GM12878 (cell line): Measurements from ENCODE around the gene MTMR10. TPM values are rescaled to one million over a fixed set of nuclear protein-coding genes. Genes with fewer than 3 reads are reported as not detected.

Experiments used
- ASH2L ChIP-seq: fragments of 300-600, 200-600 bp; sonication (generic); IDR thresholded peaks from 2 replicates; pipeline ENCODE4 v1.6.1; 2017; ENCODE audit warnings: low read depth, mild to moderate bottlenecking, borderline replicate concordance
- ATF7 ChIP-seq: fragments of 450-650 bp; IDR thresholded peaks from 2 replicates; pipeline ENCODE4 v1.6.1; 2016; ENCODE audit warnings: low read depth, mild to moderate bottlenecking
- CBFB ChIP-seq: IDR thresholded peaks from 2 replicates; pipeline ENCODE4 v1.6.1; 2016; ENCODE audit warnings: antibody characterized with exemption, low read depth
- ESRRA ChIP-seq: IDR thresholded peaks from 2 replicates; pipeline ENCODE4 v1.6.1; 2012; ENCODE audit warnings: mild to moderate bottlenecking, low read length, improper control_type of control experiment
- FOS ChIP-seq: IDR thresholded peaks from 3 replicates; pipeline ENCODE4 v1.6.1; 2011; ENCODE audit warnings: borderline replicate concordance; ENCODE audit not compliant: insufficient read length; ENCODE audit errors: extremely low read depth
- FOXM1 ChIP-seq: IDR thresholded peaks from 2 replicates; pipeline ENCODE4 v1.6.1; 2012; ENCODE audit warnings: low read depth, mild to moderate bottlenecking, inconsistent platforms, low read length, moderate library complexity
- HDAC6 ChIP-seq: fragments of 200-600 bp; sonication (generic); IDR thresholded peaks from one replicate; pipeline ENCODE4 v1.8.0; 2017; ENCODE audit warnings: antibody characterized with exemption; ENCODE audit not compliant: unreplicated experiment
- JUND ChIP-seq: IDR thresholded peaks from 2 replicates; pipeline ENCODE4 v1.6.1; 2012; ENCODE audit warnings: low read depth, mild to moderate bottlenecking, low read length, improper control_type of control experiment, moderate library complexity
- NFYA ChIP-seq: IDR thresholded peaks from 2 replicates; pipeline ENCODE4 v1.6.1; 2011; ENCODE audit warnings: low read depth, mild to moderate bottlenecking, low read length, improper control_type of control experiment, borderline replicate concordance
- RAD21 ChIP-seq: IDR thresholded peaks from 2 replicates; pipeline ENCODE4 v1.6.1; 2011; ENCODE audit warnings: mild to moderate bottlenecking, low read depth, low read length, moderate library complexity; ENCODE audit not compliant: insufficient read depth
- SP1 ChIP-seq: IDR thresholded peaks from one replicate; pipeline ENCODE4 v1.6.1; 2011; ENCODE audit warnings: low read depth, low read length
- STAT3 ChIP-seq: IDR thresholded peaks from 2 replicates; pipeline ENCODE4 v1.6.1; 2011; ENCODE audit warnings: low read depth, low read length, improper control_type of control experiment
- polyA plus RNA-seq, 11 experiments: library from polyadenylated mRNA; depleted of rRNA in 4 of 11; unstranded in 6 of 11; stranded (reverse) in 5 of 11; fragments of >200 nt; fragmentation: Nextera tagmentation in 4 of 11; fragmentation: Illumina TruSeq in 1 of 11; extraction: Ambion mirVana in 4 of 11; extraction: Trizol in 1 of 11; gene quantifications; 1 replicate in 1 of 11; 2 replicates in 10 of 11; pipeline versions ENCODE4 v1.2.1 to v1.2.3, GENCODE V29; 2011 to 2016; ENCODE audit warnings: inconsistent platforms in 2 of 11, missing spikeins in 2 of 11, low read depth in 1 of 11
- total RNA-seq, 4 experiments: library from RNA; depleted of rRNA in 3 of 4; stranded (reverse); fragments of >200 nt in 3 of 4; fragmentation: Illumina TruSeq in 1 of 4; extraction: Trizol in 1 of 4; gene quantifications; 2 replicates each; pipeline versions ENCODE4 v1.2.1 to v1.2.3, GENCODE V29; 2013 to 2021
- TF ChIP-seq, protein P1 (sequence below): fragments of 450-650 bp; formaldehyde crosslinking; IDR thresholded peaks from 2 replicates; pipeline ENCODE4 v1.5.0; 2022; ENCODE audit warnings: mild to moderate bottlenecking, missing genetic modification characterization
- TF ChIP-seq, protein P2 (sequence below): fragments of 450-650 bp; IDR thresholded peaks from 2 replicates; pipeline ENCODE4 v1.6.1; 2018; ENCODE audit warnings: borderline replicate concordance, mild to moderate bottlenecking; ENCODE audit not compliant: partially characterized antibody
- TF ChIP-seq, protein P3 (sequence below): IDR thresholded peaks from 2 replicates; pipeline ENCODE4 v1.6.1; 2012; ENCODE audit warnings: low read depth, low read length, improper control_type of control experiment
- TF ChIP-seq, protein P4 (sequence below): IDR thresholded peaks from 2 replicates; pipeline ENCODE4 v1.6.1; 2012; ENCODE audit warnings: low read length, inconsistent platforms
- TF ChIP-seq, protein P5 (sequence below): fragments of 450-650 bp; formaldehyde crosslinking; IDR thresholded peaks from 2 replicates; pipeline ENCODE4 v1.4.0; 2022; ENCODE audit warnings: mild to moderate bottlenecking, moderate library complexity

MTMR10 gene
- total and polyA plus RNA-seq, 10 of the 15 experiments (the other 5 are each of a cell fraction or from before 2014, with no cell fraction given) = 1.9 to 13.6 (median 8.9) TPM

DNA sequence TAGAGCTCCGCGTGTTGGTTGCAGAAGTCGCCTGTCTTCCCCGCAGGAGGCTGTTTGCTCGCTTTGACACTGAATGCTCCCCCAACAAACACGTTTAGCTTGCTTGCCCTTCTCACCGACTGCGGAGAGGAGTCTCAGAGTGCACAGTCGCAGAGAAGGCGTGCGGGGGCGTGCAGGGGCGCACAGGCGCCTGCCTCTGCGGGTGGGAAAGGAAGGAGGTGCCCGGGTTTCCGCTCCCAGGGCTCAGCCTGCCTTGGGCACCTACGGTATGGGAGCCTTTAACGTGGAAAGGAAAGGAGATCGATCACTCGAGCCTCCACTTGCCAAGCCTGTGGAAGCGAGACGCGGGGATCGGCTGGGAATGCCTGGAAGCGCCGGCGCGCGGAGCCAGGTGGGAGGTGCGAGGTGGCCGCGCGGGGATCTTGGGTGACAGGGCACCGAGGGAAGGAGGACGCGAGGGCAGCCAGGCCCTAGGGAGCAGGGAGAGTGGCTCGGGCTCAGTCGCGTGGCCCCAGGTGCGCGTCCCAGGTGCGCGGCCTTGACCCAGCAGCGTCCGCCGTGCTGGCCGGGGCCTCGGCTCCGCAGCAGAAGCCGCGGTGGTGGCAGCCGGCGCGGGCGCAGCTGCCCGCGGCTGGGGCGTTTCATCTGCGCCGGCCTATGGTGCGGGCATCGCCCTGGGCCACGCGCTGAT, 87.8 kb downstream of the MTMR10 start, which contains the start of gene FAN1 (continued):
- TF ChIP-seq, protein P1, sequence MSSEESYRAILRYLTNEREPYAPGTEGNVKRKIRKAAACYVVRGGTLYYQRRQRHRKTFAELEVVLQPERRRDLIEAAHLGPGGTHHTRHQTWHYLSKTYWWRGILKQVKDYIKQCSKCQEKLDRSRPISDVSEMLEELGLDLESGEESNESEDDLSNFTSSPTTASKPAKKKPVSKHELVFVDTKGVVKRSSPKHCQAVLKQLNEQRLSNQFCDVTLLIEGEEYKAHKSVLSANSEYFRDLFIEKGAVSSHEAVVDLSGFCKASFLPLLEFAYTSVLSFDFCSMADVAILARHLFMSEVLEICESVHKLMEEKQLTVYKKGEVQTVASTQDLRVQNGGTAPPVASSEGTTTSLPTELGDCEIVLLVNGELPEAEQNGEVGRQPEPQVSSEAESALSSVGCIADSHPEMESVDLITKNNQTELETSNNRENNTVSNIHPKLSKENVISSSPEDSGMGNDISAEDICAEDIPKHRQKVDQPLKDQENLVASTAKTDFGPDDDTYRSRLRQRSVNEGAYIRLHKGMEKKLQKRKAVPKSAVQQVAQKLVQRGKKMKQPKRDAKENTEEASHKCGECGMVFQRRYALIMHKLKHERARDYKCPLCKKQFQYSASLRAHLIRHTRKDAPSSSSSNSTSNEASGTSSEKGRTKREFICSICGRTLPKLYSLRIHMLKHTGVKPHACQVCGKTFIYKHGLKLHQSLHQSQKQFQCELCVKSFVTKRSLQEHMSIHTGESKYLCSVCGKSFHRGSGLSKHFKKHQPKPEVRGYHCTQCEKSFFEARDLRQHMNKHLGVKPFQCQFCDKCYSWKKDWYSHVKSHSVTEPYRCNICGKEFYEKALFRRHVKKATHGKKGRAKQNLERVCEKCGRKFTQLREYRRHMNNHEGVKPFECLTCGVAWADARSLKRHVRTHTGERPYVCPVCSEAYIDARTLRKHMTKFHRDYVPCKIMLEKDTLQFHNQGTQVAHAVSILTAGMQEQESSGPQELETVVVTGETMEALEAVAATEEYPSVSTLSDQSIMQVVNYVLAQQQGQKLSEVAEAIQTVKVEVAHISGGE = no peak
- no peak for TF ChIP-seq HDAC6
- TF ChIP-seq, protein P2, sequence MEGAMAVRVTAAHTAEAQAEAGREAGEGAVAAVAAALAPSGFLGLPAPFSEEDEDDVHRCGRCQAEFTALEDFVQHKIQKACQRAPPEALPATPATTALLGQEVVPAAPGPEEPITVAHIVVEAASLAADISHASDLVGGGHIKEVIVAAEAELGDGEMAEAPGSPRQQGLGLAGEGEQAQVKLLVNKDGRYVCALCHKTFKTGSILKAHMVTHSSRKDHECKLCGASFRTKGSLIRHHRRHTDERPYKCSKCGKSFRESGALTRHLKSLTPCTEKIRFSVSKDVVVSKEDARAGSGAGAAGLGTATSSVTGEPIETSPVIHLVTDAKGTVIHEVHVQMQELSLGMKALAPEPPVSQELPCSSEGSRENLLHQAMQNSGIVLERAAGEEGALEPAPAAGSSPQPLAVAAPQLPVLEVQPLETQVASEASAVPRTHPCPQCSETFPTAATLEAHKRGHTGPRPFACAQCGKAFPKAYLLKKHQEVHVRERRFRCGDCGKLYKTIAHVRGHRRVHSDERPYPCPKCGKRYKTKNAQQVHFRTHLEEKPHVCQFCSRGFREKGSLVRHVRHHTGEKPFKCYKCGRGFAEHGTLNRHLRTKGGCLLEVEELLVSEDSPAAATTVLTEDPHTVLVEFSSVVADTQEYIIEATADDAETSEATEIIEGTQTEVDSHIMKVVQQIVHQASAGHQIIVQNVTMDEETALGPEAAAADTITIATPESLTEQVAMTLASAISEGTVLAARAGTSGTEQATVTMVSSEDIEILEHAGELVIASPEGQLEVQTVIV = peak; percentile 75
- no peak for TF ChIP-seq NFYA
- TF ChIP-seq STAT3 = no peak
- TF ChIP-seq, protein P3, sequence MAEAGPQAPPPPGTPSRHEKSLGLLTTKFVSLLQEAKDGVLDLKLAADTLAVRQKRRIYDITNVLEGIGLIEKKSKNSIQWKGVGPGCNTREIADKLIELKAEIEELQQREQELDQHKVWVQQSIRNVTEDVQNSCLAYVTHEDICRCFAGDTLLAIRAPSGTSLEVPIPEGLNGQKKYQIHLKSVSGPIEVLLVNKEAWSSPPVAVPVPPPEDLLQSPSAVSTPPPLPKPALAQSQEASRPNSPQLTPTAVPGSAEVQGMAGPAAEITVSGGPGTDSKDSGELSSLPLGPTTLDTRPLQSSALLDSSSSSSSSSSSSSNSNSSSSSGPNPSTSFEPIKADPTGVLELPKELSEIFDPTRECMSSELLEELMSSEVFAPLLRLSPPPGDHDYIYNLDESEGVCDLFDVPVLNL = 0 out of 2 replicates have a peak, but pooled peaks have one; percentile 59
- TF ChIP-seq FOS = no peak
- peak; percentile 78; the same call in 1 of the 2 replicates for TF ChIP-seq ESRRA
- TF ChIP-seq ATF7 = no peak
- TF ChIP-seq, protein P4, sequence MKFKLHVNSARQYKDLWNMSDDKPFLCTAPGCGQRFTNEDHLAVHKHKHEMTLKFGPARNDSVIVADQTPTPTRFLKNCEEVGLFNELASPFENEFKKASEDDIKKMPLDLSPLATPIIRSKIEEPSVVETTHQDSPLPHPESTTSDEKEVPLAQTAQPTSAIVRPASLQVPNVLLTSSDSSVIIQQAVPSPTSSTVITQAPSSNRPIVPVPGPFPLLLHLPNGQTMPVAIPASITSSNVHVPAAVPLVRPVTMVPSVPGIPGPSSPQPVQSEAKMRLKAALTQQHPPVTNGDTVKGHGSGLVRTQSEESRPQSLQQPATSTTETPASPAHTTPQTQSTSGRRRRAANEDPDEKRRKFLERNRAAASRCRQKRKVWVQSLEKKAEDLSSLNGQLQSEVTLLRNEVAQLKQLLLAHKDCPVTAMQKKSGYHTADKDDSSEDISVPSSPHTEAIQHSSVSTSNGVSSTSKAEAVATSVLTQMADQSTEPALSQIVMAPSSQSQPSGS = no peak
- no peak for TF ChIP-seq JUND
- no peak for TF ChIP-seq RAD21
- no peak; the same call in none of the 2 replicates for TF ChIP-seq ASH2L
- TF ChIP-seq SP1 = peak; percentile 76
- TF ChIP-seq, protein P5, sequence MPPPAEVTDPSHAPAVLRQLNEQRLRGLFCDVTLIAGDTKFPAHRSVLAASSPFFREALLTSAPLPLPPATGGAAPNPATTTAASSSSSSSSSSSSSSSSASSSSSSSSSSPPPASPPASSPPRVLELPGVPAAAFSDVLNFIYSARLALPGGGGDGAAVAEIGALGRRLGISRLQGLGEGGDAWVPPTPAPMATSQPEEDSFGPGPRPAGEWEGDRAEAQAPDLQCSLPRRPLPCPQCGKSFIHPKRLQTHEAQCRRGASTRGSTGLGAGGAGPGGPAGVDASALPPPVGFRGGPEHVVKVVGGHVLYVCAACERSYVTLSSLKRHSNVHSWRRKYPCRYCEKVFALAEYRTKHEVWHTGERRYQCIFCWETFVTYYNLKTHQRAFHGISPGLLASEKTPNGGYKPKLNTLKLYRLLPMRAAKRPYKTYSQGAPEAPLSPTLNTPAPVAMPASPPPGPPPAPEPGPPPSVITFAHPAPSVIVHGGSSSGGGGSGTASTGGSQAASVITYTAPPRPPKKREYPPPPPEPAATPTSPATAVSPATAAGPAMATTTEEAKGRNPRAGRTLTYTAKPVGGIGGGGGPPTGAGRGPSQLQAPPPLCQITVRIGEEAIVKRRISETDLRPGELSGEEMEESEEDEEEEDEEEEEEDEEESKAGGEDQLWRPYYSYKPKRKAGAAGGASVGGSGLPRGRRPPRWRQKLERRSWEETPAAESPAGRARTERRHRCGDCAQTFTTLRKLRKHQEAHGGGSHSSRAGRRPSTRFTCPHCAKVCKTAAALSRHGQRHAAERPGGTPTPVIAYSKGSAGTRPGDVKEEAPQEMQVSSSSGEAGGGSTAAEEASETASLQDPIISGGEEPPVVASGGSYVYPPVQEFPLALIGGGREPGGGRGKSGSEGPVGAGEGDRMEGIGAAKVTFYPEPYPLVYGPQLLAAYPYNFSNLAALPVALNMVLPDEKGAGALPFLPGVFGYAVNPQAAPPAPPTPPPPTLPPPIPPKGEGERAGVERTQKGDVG (CRISPR knock-in tag) = no peak
- no peak for TF ChIP-seq FOXM1
- 0 out of 2 replicates have a peak, but pooled peaks have one; percentile 39 for TF ChIP-seq CBFB
